Central memory CD8-positive, alpha-beta T cell (primary cell): ENCODE results near the gene TBP.
"Not testable (repeated sequence)": the region's sequence is repeated elsewhere in the genome, so short reads cannot be mapped to it uniquely, and the experiment has no call there.

Experiments used
- ATAC-seq: fragments of 150-1000 bp; cut with Tn5 transposase; replicated peaks from 2 replicates; pipeline ENCODE4 v1.10.0; 2022; ENCODE audit warnings: mild to moderate bottlenecking, moderate FRiP score, moderate number of reproducible peaks; ENCODE audit not compliant: poor library complexity, severe bottlenecking; ENCODE audit errors: extremely low read depth
- DNase-seq, 2 donors: peaks; one replicate each; pipeline ENCODE4 v3.0.0; 2021; ENCODE audit warnings: low spot score in 2 of 2
- H3K27ac Mint-ChIP-seq: one replicate; pipeline ENCODE4 v1.8.0; 2022; ENCODE audit warnings: low read depth, mild to moderate bottlenecking, moderate library complexity, mixed read lengths
- H3K27me3 Mint-ChIP-seq: one replicate; pipeline ENCODE4 v1.8.0; 2022; ENCODE audit warnings: mixed read lengths
- H3K36me3 Mint-ChIP-seq: one replicate; pipeline ENCODE4 v1.8.0; 2022; ENCODE audit warnings: mild to moderate bottlenecking, moderate library complexity, mixed read lengths; ENCODE audit not compliant: insufficient read depth
- H3K4me1 Mint-ChIP-seq: one replicate; pipeline ENCODE4 v1.8.0; 2022; ENCODE audit warnings: mixed read lengths
- H3K4me3 Mint-ChIP-seq: one replicate; pipeline ENCODE4 v1.8.0; 2022; ENCODE audit warnings: mild to moderate bottlenecking, moderate library complexity, mixed read lengths
- H3K9me3 Mint-ChIP-seq: one replicate; pipeline ENCODE4 v1.8.0; 2022; ENCODE audit warnings: mixed read lengths

TBP gene

GRCh38 chr6:170554013-170554795 is at the start of gene TBP:
Gene TBP (plus strand): TSS chr6:170554369. CDS start chr6:170557030, 2,661 bp downstream.
- peaks cover 21% of the 10 kb centered on the region for H3K36me3 Mint-ChIP-seq
- H3K4me3 Mint-ChIP-seq: no peak within 1 kb of the TSS
- no peaks in the 10 kb centered on the region for H3K27me3 Mint-ChIP-seq
- ATAC-seq (peak; percentile 90), DNase-seq (peak; percentile 96 to 98)
- no peak within 1 kb of the TSS for H3K27ac Mint-ChIP-seq
- H3K4me1 Mint-ChIP-seq: peaks cover 45% of the 10 kb centered on the region
- no peaks in the 10 kb centered on the region for H3K9me3 Mint-ChIP-seq

GRCh38 chr6:170504479-170504878 is 49.7 kb upstream of the TBP start:
- no peak overlapping the region for H3K4me3 Mint-ChIP-seq
- DNase-seq (no peak), ATAC-seq (no peak)
- H3K9me3 Mint-ChIP-seq: peaks cover 18% of the 10 kb centered on the region
- H3K36me3 Mint-ChIP-seq: no peaks in the 10 kb centered on the region
- peaks cover 11% of the 10 kb centered on the region for H3K4me1 Mint-ChIP-seq
- H3K27ac Mint-ChIP-seq: no peak overlapping the region
- peaks cover 68% of the 10 kb centered on the region for H3K27me3 Mint-ChIP-seq

GRCh38 chr6:170505306-170505705 is 48.9 kb upstream of the TBP start:
- ATAC-seq (no peak), DNase-seq (no peak)
- Mint-ChIP-seq H3K4me3 (no peak overlapping the region), H3K36me3 (no peaks in the 10 kb centered on the region), H3K9me3 (peaks cover 18% of the 10 kb centered on the region), H3K27me3 (peaks cover 67% of the 10 kb centered on the region), H3K27ac (no peak overlapping the region), H3K4me1 (peaks cover 10% of the 10 kb centered on the region)

- no peak overlapping the region for H3K4me3 Mint-ChIP-seq
- DNase-seq (no peak), ATAC-seq (no peak)
- peaks cover 65% of the 10 kb centered on the region for H3K27me3 Mint-ChIP-seq
- H3K4me1 Mint-ChIP-seq: no peaks in the 10 kb centered on the region
- H3K27ac Mint-ChIP-seq: no peak overlapping the region
- H3K9me3 Mint-ChIP-seq: peaks cover 9% of the 10 kb centered on the region
- H3K36me3 Mint-ChIP-seq: no peaks in the 10 kb centered on the region
Measured at GRCh38 chr6:170506446-170506845, 47.7 kb upstream of the TBP start.

- peaks cover 64% of the 10 kb centered on the region for H3K27me3 Mint-ChIP-seq
- H3K4me1 Mint-ChIP-seq, H3K4me3 Mint-ChIP-seq, H3K9me3 Mint-ChIP-seq, ATAC-seq, H3K27ac Mint-ChIP-seq, DNase-seq, H3K36me3 Mint-ChIP-seq: not testable (repeated sequence)
Measured at GRCh38 chr6:170507728-170508127, 46.4 kb upstream of the TBP start.

GRCh38 chr6:170508275-170508674 is 45.9 kb upstream of the TBP start:
- not testable (repeated sequence) for H3K9me3 Mint-ChIP-seq, H3K4me1 Mint-ChIP-seq, ATAC-seq, H3K4me3 Mint-ChIP-seq, DNase-seq, H3K27ac Mint-ChIP-seq, H3K36me3 Mint-ChIP-seq
- peaks cover 64% of the 10 kb centered on the region for H3K27me3 Mint-ChIP-seq

- not testable (repeated sequence) for ATAC-seq, H3K36me3 Mint-ChIP-seq, H3K27ac Mint-ChIP-seq, H3K9me3 Mint-ChIP-seq, H3K4me3 Mint-ChIP-seq, DNase-seq, H3K4me1 Mint-ChIP-seq
- H3K27me3 Mint-ChIP-seq: peaks cover 62% of the 10 kb centered on the region
Measured at GRCh38 chr6:170508892-170509722, 45.1 kb upstream of the TBP start.

- DNase-seq: no peak
- Mint-ChIP-seq H3K36me3 (no peaks in the 10 kb centered on the region), H3K4me1 (no peaks in the 10 kb centered on the region), H3K27me3 (peaks cover 58% of the 10 kb centered on the region), H3K27ac (peak overlapping the region; percentile 30), H3K4me3 (no peak overlapping the region), H3K9me3 (no peaks in the 10 kb centered on the region)
- ATAC-seq: no peak
Measured at GRCh38 chr6:170509723-170510018, 44.5 kb upstream of the TBP start.

- no peaks in the 10 kb centered on the region for H3K36me3 Mint-ChIP-seq
- H3K27ac Mint-ChIP-seq: no peak overlapping the region
- no peak overlapping the region for H3K4me3 Mint-ChIP-seq
- H3K9me3 Mint-ChIP-seq: no peaks in the 10 kb centered on the region
- H3K27me3 Mint-ChIP-seq: peaks cover 48% of the 10 kb centered on the region
- no peaks in the 10 kb centered on the region for H3K4me1 Mint-ChIP-seq
- DNase-seq (no peak), ATAC-seq (no peak)
Measured at GRCh38 chr6:170510631-170511030, 43.5 kb upstream of the TBP start.

GRCh38 chr6:170512249-170512648 is 41.9 kb upstream of the TBP start:
- H3K27ac Mint-ChIP-seq: no peak overlapping the region
- H3K9me3 Mint-ChIP-seq: no peaks in the 10 kb centered on the region
- H3K4me3 Mint-ChIP-seq: no peak overlapping the region
- H3K4me1 Mint-ChIP-seq: peaks cover 5% of the 10 kb centered on the region
- no peak for ATAC-seq
- H3K27me3 Mint-ChIP-seq: peaks cover 47% of the 10 kb centered on the region
- peaks cover 1% of the 10 kb centered on the region for H3K36me3 Mint-ChIP-seq
- no peak for DNase-seq

GRCh38 chr6:170514908-170515307 is 39.3 kb upstream of the TBP start:
- H3K36me3 Mint-ChIP-seq: peaks cover 1% of the 10 kb centered on the region
- no peak overlapping the region for H3K4me3 Mint-ChIP-seq
- no peak for ATAC-seq
- peaks cover 5% of the 10 kb centered on the region for H3K4me1 Mint-ChIP-seq
- H3K27me3 Mint-ChIP-seq: peaks cover 69% of the 10 kb centered on the region
- no peaks in the 10 kb centered on the region for H3K9me3 Mint-ChIP-seq
- DNase-seq: no peak
- no peak overlapping the region for H3K27ac Mint-ChIP-seq

- Mint-ChIP-seq H3K4me3 (peak overlapping the region; percentile 1), H3K36me3 (peaks cover 1% of the 10 kb centered on the region), H3K9me3 (no peaks in the 10 kb centered on the region), H3K27ac (no peak overlapping the region), H3K4me1 (peaks cover 5% of the 10 kb centered on the region), H3K27me3 (peaks cover 68% of the 10 kb centered on the region)
- ATAC-seq (peak; percentile 71), DNase-seq (peak in 1 of 2 donors; percentile 13)
Measured at GRCh38 chr6:170516783-170517616, 37.2 kb upstream of the TBP start.
